NT2/D1 (cell line): ENCODE measurements around the gene TAF10.

ENCODE experiments used
- SUZ12 ChIP-seq: IDR thresholded peaks from 2 replicates; pipeline ENCODE4 v1.6.1; 2011; ENCODE audit not compliant: insufficient read length, insufficient read depth; ENCODE audit errors: extremely low read depth
- YY1 ChIP-seq: IDR thresholded peaks from 2 replicates; pipeline ENCODE4 v1.6.1; 2011; ENCODE audit not compliant: insufficient read length, insufficient read depth

GRCh38 chr11:6625832-6626420 is 13.9 kb upstream of the TAF10 start:
- TF ChIP-seq SUZ12 (no peak), YY1 (no peak)
